ENCODE data around the gene RHOT2.
A peak's percentile ranks its signal among the peaks of the same experiment; 100 is the strongest.
"Not testable (repeated sequence)": the region's sequence is repeated elsewhere in the genome, so short reads cannot be mapped to it uniquely, and the experiment has no call there.

The RHOT2 gene

DNA sequence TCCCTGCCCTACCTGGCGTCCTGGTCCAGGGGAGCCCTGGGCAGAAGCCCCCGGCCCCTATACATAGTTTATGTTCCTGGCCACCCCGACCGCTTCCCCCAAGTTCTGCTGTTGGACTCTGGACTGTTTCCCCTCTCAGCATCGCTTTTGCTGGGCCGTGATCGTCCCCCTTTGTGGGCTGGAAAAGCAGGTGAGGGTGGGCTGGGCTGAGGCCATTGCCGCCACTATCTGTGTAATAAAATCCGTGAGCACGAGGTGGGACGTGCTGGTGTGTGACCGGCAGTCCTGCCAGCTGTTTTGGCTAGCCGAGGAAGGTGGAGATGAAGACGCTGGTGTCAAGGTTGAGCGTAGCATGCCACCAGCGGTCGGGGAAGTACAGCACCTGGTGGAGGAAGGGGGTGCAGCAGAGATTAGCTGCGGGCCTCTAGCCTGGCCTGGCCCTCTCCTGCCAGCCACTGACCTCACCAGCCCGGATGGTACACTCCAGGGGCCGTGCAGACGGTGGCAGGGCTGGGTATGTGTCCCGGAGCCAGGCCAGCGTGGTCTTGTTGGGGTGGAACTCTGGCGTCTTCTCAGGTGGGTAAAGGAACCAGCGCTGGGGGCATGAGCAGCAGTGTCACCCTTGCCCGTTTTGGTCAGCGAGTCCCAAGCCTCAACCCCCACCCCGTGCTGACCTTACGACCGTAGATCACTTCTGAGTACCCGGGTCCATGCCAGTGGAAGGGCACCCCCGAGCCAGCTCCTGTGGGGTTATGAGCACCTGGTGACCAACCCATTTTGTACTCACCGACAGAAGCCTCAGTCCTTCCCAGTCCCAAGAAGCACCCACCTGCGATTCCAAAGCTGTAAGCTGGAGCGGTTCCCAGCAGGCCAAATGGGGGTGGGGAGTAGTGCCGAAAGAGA lies 14.8 kb downstream of the RHOT2 start:
- DNase-seq = no peak

DNA sequence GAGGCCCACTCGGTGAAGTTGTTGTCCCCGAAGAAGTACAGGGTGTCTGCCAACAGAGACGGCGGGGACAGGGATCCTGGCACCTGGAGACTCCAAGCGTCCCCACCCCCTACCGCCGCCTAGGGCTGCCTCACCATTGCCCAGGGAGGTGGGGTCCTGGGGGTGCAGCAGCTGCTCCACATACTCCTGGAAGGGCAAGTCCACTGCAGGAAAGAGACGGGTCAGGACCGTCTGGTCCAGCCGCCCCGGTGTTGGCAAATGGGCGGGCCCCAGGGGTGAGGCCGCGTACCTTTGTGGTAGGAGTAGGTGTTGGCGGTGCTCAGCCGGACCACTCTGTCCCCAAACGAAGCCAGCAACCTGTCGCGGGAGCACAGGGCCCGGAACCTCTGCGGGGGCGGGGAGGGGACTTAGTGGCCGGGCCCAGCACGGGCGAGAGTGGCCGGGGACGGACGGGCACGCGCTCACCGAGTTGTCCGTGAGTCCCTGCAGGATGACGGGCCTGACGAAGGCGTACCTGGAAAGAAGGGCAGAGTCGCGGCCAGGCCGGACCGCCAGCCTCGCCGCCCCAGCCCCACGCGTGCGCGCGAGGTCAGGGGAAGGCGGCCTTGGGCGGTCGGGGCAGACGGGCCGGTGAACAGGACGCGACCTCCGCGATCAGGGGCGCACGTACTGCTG lies 15.6 kb downstream of the RHOT2 start:
- DNase-seq = no peak

DNA sequence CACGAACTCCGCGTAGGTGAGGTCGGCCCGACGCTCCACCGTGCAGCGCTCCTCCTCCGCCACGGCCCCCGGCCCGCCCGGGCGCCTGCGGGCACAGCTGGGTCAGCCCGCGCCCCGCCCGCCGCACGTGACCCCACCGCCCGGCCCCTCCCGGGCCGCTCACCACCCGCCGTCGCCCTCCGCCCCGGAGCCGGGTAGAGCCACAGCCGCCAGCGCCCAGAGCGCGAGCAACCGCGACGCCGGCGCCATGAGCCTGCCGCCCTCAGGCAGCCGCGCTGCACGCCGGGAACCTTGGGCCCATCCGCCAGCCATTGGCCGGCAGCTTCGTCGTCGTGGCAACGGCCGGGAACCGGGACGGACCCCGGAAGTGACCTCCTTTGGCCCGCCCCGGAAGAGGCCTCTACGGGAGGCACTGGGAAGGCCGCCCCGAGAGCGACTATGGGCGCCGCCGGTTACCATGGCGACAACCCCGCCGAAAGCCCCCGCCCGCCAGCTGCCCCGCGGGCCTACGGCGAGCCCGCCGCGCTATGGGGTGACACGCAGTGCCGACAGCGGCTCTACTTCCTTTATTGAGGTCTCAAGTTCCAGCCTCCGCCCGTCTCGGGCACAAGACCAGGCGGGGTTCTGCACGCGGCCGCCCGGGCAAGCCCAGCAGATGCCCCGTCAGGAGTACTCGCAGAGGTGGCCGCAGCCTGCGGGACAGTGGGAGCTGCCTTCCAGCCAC lies 16.3 kb downstream of the RHOT2 start, which contains the start of gene JMJD8:
Gene JMJD8, minus strand, starts transcription at position 264 of the 724 bp plus-strand sequence. Its CDS starts 15 bp downstream, at position 249.
- peak; percentile 96 for DNase-seq

DNA sequence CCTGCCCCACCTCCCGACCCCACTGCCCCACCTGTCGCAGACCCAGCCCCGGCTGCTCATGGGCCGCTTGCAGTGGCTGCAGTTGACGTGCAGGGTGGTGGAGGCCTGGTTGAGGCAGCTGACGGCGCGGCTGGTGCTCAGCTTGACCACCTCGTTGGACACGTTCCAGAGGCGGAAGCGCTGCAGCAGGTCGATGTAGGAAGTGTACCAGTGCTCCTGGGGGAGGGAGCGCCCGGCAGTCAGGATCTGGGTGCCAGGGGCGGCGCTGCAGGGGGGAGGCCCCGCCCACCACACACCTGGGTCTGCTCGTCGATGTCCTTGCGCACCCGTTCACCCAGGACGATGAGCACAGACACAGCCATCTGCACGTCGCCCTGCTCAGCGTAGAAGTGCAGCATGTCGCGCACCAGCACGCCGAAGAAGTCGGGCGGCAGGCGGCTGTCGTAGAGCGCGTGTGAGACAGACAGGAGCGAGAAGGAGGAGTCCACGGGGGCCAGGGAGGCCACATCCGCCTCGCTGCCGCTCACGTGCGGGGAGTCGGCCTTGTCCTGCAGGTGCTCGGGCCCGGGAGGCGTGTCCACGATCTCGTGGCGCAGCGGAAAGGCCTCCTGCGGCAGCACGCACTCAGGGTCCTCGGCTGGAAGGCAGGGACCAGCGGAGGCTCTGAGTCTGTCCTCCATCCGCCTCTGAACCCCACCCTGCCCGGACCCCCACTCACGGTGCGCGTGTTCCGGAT lies 17.2 kb downstream of the RHOT2 start:
- no peak for DNase-seq

DNA sequence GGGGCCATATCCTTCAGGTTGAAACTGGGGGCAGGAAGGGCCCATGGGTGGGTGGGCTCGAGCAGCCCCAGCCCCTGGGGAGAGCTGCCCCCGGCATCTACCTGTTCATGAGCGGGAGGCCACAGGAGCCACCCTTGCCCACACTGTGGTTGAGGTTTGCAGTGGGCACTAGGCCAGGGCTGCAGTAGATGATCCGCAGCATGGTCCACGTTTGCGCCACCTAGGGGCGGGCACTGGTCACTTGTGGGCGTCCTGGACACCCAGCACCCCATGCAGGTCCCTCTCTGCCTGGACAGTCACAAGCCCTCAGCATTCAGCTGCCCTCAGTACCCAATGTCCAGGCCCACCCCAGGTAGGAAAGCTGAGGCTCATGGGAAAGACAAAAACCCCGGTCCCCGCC lies 18.0 kb downstream of the RHOT2 start:
- DNase-seq = peak; percentile 18

DNA sequence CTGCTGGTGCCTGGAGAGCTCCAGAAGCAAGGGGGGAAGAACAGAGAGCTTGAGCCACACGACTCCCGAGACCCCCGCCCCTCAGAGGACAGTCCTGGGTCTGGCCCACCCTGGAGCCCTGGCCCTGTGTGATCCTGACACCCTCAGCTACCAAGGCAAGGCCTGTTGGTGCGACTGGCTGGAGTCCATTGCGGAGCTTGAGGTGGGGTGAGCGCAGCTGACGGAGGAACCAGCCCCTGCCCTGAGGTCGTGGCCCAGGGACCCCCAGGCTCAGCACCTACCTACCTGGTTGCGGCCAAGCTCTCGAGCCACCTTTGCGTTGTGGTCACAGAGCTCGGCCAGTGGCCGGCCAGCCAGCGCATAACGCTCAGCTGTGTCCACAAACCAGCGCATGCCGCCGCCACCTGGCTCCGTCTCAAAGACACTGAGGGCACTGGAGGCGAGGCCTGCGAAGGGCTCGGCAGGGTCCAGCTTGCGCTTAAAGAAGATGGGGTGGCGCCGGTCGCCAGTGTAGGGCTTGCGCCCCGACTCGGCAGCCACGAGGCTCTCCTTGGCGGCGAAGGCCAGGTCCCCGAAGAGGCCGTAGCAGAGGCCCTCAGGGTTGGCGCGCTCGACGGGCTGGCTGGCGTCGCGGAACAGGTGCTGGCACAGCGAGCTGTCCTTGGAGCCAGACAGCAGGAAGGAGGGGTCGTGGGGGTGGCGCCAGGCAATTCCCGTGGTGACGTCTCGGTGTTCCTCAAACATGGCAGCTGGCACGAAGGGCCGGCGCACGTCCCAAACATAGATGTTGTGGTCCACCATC lies 18.7 kb downstream of the RHOT2 start:
- no peak for DNase-seq

- no peak for DNase-seq
These were observed 19.6 kb downstream of the RHOT2 start for GRCh38 chr16:687499-687898.

- DNase-seq = no peak
These were observed 21.4 kb downstream of the RHOT2 start for GRCh38 chr16:689175-689897.

GRCh38 chr16:691242-691641 lies 23.3 kb downstream of the RHOT2 start:
- DNase-seq = not testable (repeated sequence)

DNA sequence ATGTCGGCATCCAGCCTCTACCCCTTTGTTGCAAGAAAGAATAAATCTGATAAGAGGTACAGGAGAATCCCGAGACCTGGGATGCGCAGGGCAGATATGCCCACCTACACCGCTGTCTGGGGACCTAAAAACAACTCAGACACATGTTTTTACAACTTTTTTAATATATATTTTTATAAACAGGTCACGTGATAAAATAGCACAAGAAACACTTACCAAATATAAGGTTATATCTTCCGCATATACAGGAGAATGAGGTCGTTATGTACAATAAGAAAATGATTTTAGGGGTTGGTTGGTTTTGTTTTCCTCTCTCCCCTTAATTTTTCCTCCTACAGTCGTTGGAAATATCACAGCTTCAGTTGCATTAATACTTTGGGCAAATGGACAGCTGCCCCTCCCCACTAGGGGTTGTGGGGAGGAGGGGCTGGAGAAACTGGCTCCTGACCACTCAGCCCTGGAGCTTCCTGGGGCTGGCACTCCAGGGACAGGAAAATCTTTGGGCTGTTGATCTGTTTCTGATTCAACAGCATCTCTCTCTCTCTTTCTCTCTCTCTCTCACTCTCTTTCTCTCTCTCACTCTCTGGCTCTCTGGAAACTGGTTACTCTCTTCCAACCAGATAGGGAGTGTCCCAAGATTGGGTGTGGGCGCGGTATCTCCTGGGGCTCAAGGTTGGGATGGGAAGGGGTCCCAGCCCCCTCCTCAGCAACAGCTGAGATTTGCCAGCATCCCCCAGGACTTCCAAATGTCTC lies 24.6 kb downstream of the RHOT2 start:
- no peak for DNase-seq

DNA sequence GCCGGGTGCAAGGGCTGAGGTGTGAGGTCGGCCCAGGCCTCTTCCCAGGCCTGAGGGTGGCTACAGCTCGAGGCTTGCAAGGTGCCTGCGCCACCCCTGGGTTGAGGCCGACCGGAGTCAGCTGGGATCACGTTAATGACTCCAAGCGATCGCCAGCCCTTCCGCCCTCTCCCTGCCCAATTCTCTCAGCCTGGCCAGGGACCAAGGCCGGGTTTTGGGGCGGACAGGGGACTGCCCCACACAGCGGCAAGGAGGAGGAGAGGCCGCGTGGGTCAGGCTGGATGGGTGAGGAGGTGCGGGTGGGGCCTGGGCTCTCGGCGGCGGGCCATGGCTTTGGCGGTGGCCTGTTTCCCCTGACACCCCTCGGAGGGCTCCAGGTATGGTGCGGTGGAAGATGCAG lies 25.4 kb downstream of the RHOT2 start:
- no peak for DNase-seq

GRCh38 chr16:693766-694165 lies 25.8 kb downstream of the RHOT2 start:
- no peak for DNase-seq

- no peak for DNase-seq
These were observed 26.4 kb downstream of the RHOT2 start for GRCh38 chr16:694187-694862.

DNA sequence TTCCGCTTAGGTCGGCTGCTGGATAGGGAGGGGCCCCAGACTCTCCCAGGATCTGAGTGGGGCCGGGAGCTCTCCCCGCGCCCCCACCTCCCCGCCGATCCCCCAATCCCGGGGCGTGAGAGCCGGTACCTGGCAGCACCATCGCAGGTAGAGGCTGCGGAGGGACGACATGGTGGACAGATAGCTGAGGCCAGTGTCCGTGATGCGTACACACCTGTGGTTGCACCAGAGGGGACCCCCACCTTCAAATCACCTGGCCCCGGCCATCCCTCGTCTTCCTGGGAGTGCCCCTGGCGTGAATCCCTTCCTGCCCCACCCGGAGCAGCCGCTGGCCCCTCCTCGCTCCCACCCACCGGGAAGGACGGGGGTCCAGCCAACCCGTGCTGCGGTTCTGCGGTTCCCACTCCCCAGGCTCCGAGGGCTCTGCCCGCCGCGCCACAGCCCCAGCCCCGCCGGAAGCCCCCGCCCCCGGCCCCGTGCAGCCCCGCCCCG lies 27.0 kb downstream of the RHOT2 start:
- no peak for DNase-seq

GRCh38 chr16:695355-696089 lies 27.6 kb downstream of the RHOT2 start:
- DNase-seq = no peak

- DNase-seq = no peak
These were observed 31.2 kb downstream of the RHOT2 start for GRCh38 chr16:698911-699671.

GRCh38 chr16:700684-701584 lies 33.0 kb downstream of the RHOT2 start:
- DNase-seq = no peak

Measured in MV-4-11 (cell line).